Regular cardiac myocyte (primary cell): Measurements from ENCODE around the gene RIOK3. TPM values are rescaled to one million over a fixed set of nuclear protein-coding genes. Genes with fewer than 3 reads are reported as not detected.

Experiments
- total RNA-seq: library from RNA; depleted of rRNA; stranded (reverse); fragments of >200 nt; gene quantifications from 2 replicates; pipeline ENCODE4 v1.2.3, GENCODE V29; 2014

Gene RIOK3
- total RNA-seq: 44.1 and 83.7 TPM in 2 replicates

GRCh38 chr18:23452728-23453679 is at the start of gene RIOK3:
TSS of gene RIOK3 (plus strand) at chr18:23453287. CDS start at chr18:23453440, 153 bp downstream.

GRCh38 chr18:23503038-23503962 is 50.2 kb downstream of the RIOK3 start, which contains the start of gene RMC1:
TSS of gene RMC1 (plus strand) at chr18:23503511. CDS start at chr18:23503619, 108 bp downstream.

Other genes starting within 250 kb of the RIOK3 start
- gene RMC1, start 50.2 kb downstream of the RIOK3 start, total RNA-seq: 27.6 and 28.5 TPM in 2 replicates
- gene NPC1, start 133.2 kb downstream of the RIOK3 start, total RNA-seq: 20.5 and 63.4 TPM in 2 replicates
- 0.38 and 3.9 TPM in 2 replicates for gene ANKRD29, start 209.6 kb downstream of the RIOK3 start, total RNA-seq
- 0.96 and 4.8 TPM in 2 replicates for gene LAMA3, start 236.2 kb downstream of the RIOK3 start, total RNA-seq